Body of pancreas (tissue), 4 donors: ENCODE results near the gene NRXN2. TPM values are rescaled to one million over a fixed set of nuclear protein-coding genes. Genes with fewer than 3 reads are reported as not detected.

Experiments used
- ATAC-seq: fragments of 150-250 bp; one replicate; pipeline ENCODE4 v1.9.1; 2016
- DNase-seq, 4 donors: peaks; one replicate each; pipeline ENCODE4 v3.0.0-alpha.2; 2019
- H3K27ac ChIP-seq, 4 donors: fragments of 200-600 bp; sonication (generic); 1 replicate in 3 of 4; 2 replicates in 1 of 4; pipeline versions ENCODE4 v1.5.1 to v1.6.1; 2016 to 2019; ENCODE audit warnings: mild to moderate bottlenecking in 1 of 4, mixed read lengths in 1 of 4, moderate library complexity in 1 of 4
- H3K27me3 ChIP-seq, 2 donors: fragments of 200-600 bp; sonication (generic); one replicate each; pipeline ENCODE4 v1.6.0; 2016; ENCODE audit warnings: mild to moderate bottlenecking in 1 of 2
- H3K36me3 ChIP-seq, 2 donors: fragments of 200-600 bp; sonication (generic); replicated peaks in 1 of 2; 2 replicates each; pipeline ENCODE4 v1.5.1; 2016; ENCODE audit warnings: low read depth in 2 of 2; ENCODE audit not compliant: insufficient read depth in 1 of 2
- H3K4me1 ChIP-seq: fragments of 200-600 bp; sonication (generic); one replicate; pipeline ENCODE4 v1.6.0; 2016
- H3K4me3 ChIP-seq, 2 donors: fragments of 200-600 bp; sonication (generic); 1 replicate in 1 of 2; 2 replicates in 1 of 2; pipeline ENCODE4 v1.5.1; 2016 to 2019
- H3K9me3 ChIP-seq, 3 donors: fragments of 200-600 bp; sonication (generic); 1 replicate in 2 of 3; 2 replicates in 1 of 3; pipeline ENCODE4 v1.5.1; 2016
- CTCF ChIP-seq, 7 experiments: fragments of 450-650 bp in 4 of 7; fragments of 200-600 bp in 3 of 7; sonication (generic) in 3 of 7; IDR thresholded peaks; one replicate each; pipeline ENCODE4 v1.5.1; 2016 to 2019; ENCODE audit warnings: antibody characterized with exemption in 7 of 7
- POLR2A ChIP-seq, 3 donors: fragments of 450-650 bp; IDR thresholded peaks; one replicate each; pipeline ENCODE4 v1.6.1; 2016; ENCODE audit warnings: antibody characterized with exemption in 3 of 3, mild to moderate bottlenecking in 2 of 3
- WGBS, 2 donors: methylation state at CpG; one replicate each; pipeline ENCODE4 v1.1.5; 2017; 5-methylcytosine and 5-hydroxymethylcytosine counted together
- intact Hi-C: fragments of 100-400 bp; cut with DNase I; formaldehyde crosslinking; loops from one replicate; pipeline ENCODE4 v1.15.1; 2023
- total RNA-seq, 2 donors: library from RNA; depleted of rRNA; stranded (reverse); fragments of >200 nt; gene quantifications; one replicate each; pipeline ENCODE4 v1.1.0, GENCODE V29; 2016

NRXN2 gene
- total RNA-seq, 2 donors from 2014 or later: 1.3 to 4.9 TPM

- no peaks in the 10 kb centered on the region for H3K9me3 ChIP-seq
- H3K4me1 ChIP-seq: peaks cover 7% of the 10 kb centered on the region
- no peak overlapping the region for H3K4me3 ChIP-seq
- peaks cover 0 to 3% of the 10 kb centered on the region in 2 donors for H3K27me3 ChIP-seq
- TF ChIP-seq CTCF (IDR thresholded peaks at IDR 0.05): no peak
- TF ChIP-seq POLR2A (IDR thresholded peaks at IDR 0.05): no peak
- ATAC-seq (no peak), DNase-seq (no peak)
- no peak overlapping the region for H3K27ac ChIP-seq
- no peaks in the 10 kb centered on the region for H3K36me3 ChIP-seq
- 52 to 56% methylated on average over 8 to 9 of the region's 9 CpGs for WGBS, 2 donors
- intact Hi-C loops: no loop called here
Observed at GRCh38 chr11:64723907-64724862, 1.2 kb upstream of the NRXN2 start.

GRCh38 chr11:64722141-64723065, 594 bp downstream of the NRXN2 start:
- WGBS, 2 donors: 7 to 15% methylated on average over 22 to 27 of the region's 36 CpGs
- Histone ChIP-seq H3K4me3 (no peak overlapping the region), H3K4me1 (peaks cover 7% of the 10 kb centered on the region), H3K27me3 (peaks cover 0 to 3% of the 10 kb centered on the region in 2 donors), H3K36me3 (no peaks in the 10 kb centered on the region), H3K27ac (no peak overlapping the region), H3K9me3 (no peaks in the 10 kb centered on the region)
- TF ChIP-seq CTCF (IDR thresholded peaks at IDR 0.05): no peak
- ATAC-seq: no peak
- intact Hi-C loops: no loop called here
- no peak for DNase-seq

- intact Hi-C loops: no loop called here
- ATAC-seq: no peak
- TF ChIP-seq CTCF (IDR thresholded peaks at IDR 0.05) (no peak), POLR2A (IDR thresholded peaks at IDR 0.05) (no peak)
Observed at GRCh38 chr11:64721359-64721699, 1.7 kb downstream of the NRXN2 start.

GRCh38 chr11:64720640-64721358, 2.2 kb downstream of the NRXN2 start:
- H3K9me3 ChIP-seq: no peaks in the 10 kb centered on the region
- peaks cover 7% of the 10 kb centered on the region for H3K4me1 ChIP-seq
- H3K4me3 ChIP-seq: no peak overlapping the region
- H3K27me3 ChIP-seq: peaks cover 0 to 10% of the 10 kb centered on the region in 2 donors
- DNase-seq (no peak), ATAC-seq (no peak)
- WGBS, 2 donors: 56 to 63% methylated on average over 12 of the region's 12 CpGs
- H3K27ac ChIP-seq: no peak overlapping the region
- intact Hi-C loops: no loop called here
- no peak for TF ChIP-seq POLR2A (IDR thresholded peaks at IDR 0.05)
- TF ChIP-seq CTCF (IDR thresholded peaks at IDR 0.05): no peak
- H3K36me3 ChIP-seq: no peaks in the 10 kb centered on the region

More at GRCh38 chr11:64721359-64721699, 1.7 kb downstream of the NRXN2 start:
- no peak overlapping the region for H3K4me3 ChIP-seq
- 33 to 58% methylated on average over 1 to 3 of the region's 3 CpGs for WGBS, 2 donors
- H3K36me3 ChIP-seq: no peaks in the 10 kb centered on the region
- no peak for DNase-seq
- H3K4me1 ChIP-seq: peaks cover 7% of the 10 kb centered on the region
- H3K27ac ChIP-seq: no peak overlapping the region
- no peaks in the 10 kb centered on the region for H3K9me3 ChIP-seq
- peaks cover 0 to 10% of the 10 kb centered on the region in 2 donors for H3K27me3 ChIP-seq
